Gastrocnemius medialis (tissue), 4 donors: ENCODE measurements around the gene TRIM16. TPM values are rescaled to one million over a fixed set of nuclear protein-coding genes. Genes with fewer than 3 reads are reported as not detected.
"Not testable (repeated sequence)": the region's sequence is repeated elsewhere in the genome, so short reads cannot be mapped to it uniquely, and the experiment has no call there.

Experiments used
- ATAC-seq, 2 donors: fragments of 150-250 bp; one replicate each; pipeline ENCODE4 v1.9.1; 2016
- DNase-seq, 2 donors: peaks; one replicate each; pipeline ENCODE4 v3.0.0-alpha.2; 2019
- H3K27ac ChIP-seq, 4 donors: fragments of 200-600 bp; sonication (generic); 1 replicate in 1 of 4; 2 replicates in 3 of 4; pipeline ENCODE4 v1.5.1; 2016 to 2018; ENCODE audit warnings: mild to moderate bottlenecking in 2 of 4, moderate library complexity in 1 of 4
- H3K27me3 ChIP-seq, 3 donors: fragments of 200-600 bp; sonication (generic) in 2 of 3; 1 replicate in 1 of 3; 2 replicates in 2 of 3; pipeline versions ENCODE4 v1.5.1 to v1.6.0; 2016 to 2019; ENCODE audit warnings: mild to moderate bottlenecking in 1 of 3, moderate library complexity in 1 of 3
- H3K36me3 ChIP-seq, 2 donors: fragments of 200-600 bp; sonication (generic) in 1 of 2; one replicate each; pipeline ENCODE4 v1.5.1; 2017 to 2018
- H3K4me1 ChIP-seq, 2 donors: fragments of 200-600 bp; sonication (generic) in 1 of 2; one replicate each; pipeline ENCODE4 v1.5.1; 2016 to 2017; ENCODE audit warnings: mild to moderate bottlenecking in 2 of 2
- H3K4me3 ChIP-seq, 4 donors: fragments of 200-600 bp; sonication (generic) in 3 of 4; 1 replicate in 1 of 4; 2 replicates in 3 of 4; pipeline ENCODE4 v1.5.1; 2016 to 2019; ENCODE audit warnings: mild to moderate bottlenecking in 2 of 4
- H3K9me3 ChIP-seq, 3 donors: fragments of 200-600 bp; sonication (generic) in 2 of 3; 1 replicate in 1 of 3; 2 replicates in 2 of 3; pipeline ENCODE4 v1.5.1; 2016 to 2019
- in situ Hi-C, 4 donors: fragments of 200-750 bp; cut with MboI; loops; one replicate each; pipeline versions ENCODE4 v1.15.0 to v1.8.0; 2017; ENCODE audit warnings: low sequenced_read_pairs in 4 of 4
- intact Hi-C: fragments of 100-400 bp; cut with DNase I; formaldehyde crosslinking; loops from one replicate; pipeline ENCODE4 v1.15.1; 2023; ENCODE audit warnings: low total_unique reads
- total RNA-seq, 4 donors: library from RNA; depleted of rRNA; stranded (reverse); fragments of >200 nt; gene quantifications; one replicate each; pipeline versions ENCODE4 v1.1.0 to v1.2.3, GENCODE V29; 2016

TRIM16 gene
- total RNA-seq, 4 donors from 2014 or later = 14.0 to 33.0 (median 21.2) TPM

DNA sequence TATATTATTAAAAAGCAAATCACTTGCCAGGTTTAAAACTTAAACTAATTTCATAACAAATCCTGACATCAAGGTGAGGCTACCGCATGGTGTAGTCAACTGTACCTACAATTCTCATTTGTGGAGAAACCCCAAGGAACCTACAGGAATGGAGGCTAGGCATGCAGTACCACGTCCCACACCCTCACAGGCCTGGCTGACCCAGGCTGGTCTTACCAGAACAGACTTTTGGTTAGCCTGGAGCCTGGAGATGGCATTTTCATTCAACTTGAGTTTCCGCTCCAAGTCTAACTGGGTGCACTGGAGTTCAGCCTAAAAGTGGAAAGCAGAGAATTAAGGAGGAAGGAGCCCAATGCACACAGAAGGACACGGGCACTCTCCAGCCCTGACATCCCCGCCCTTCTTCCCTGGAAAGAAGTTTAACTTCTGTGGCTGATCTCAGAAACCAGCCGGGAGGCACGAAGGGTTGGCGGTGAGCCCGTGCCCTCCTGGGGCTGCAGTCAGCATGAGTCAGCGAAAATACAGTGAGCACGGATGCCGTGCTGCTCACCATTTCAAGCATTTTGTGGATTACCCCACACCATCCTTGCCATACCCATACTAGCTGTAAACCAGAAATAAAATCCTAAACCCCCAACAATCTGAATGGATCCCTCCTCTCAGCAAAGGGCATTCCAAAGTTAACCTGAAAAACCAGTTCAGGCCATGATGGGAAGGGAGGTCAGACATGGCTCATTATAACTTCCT, 41.4 kb downstream of the TRIM16 start:
- in situ Hi-C loops, H3K9me3 ChIP-seq: not testable (repeated sequence)

DNA sequence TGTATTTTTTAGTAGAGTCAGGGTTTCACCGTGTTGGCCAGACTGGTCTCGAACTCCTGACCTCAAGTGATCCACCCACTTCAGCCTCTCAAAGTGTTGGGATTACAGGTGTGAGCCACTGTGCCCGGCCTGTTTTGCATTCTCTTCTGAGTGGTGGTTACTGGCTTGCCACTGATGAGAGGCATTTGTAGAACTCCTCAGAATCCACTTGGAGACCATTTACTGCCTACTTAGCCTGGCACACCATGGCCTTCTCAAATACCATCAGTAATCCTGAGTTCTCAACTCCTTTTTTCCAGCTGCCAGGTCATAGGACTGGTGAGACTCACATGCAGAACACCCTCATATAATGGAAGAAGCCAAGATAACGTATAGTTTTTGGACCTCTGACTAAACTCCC, 42.1 kb downstream of the TRIM16 start:
- Histone ChIP-seq H3K4me1 (peaks cover 7 to 21% of the 10 kb centered on the region in 2 donors), H3K27ac (peak overlapping the region in 1 of 4 donors; percentile 39)
- ATAC-seq = peak in 1 of 2 donors; percentile 34
- DNase-seq, H3K4me3 ChIP-seq, H3K27me3 ChIP-seq, intact Hi-C loops, in situ Hi-C loops, H3K36me3 ChIP-seq, H3K9me3 ChIP-seq: not testable (repeated sequence)

More for the DNA sequence above, 41.4 kb downstream of the TRIM16 start:
- H3K27me3 ChIP-seq, intact Hi-C loops, H3K4me3 ChIP-seq, DNase-seq, H3K36me3 ChIP-seq: not testable (repeated sequence)
- Histone ChIP-seq H3K27ac (peak overlapping the region in 1 of 4 donors; percentile 39), H3K4me1 (peaks cover 7 to 21% of the 10 kb centered on the region in 2 donors)
- ATAC-seq = peak; percentile 70 to 74

GRCh38 chr17:15630930-15631453, 53.1 kb downstream of the TRIM16 start:
- H3K36me3 ChIP-seq = peaks cover 0 to 47% of the 10 kb centered on the region in 2 donors
- H3K4me1 ChIP-seq, H3K27me3 ChIP-seq, DNase-seq, ATAC-seq, in situ Hi-C loops, H3K4me3 ChIP-seq, H3K9me3 ChIP-seq, H3K27ac ChIP-seq, intact Hi-C loops: not testable (repeated sequence)

DNA sequence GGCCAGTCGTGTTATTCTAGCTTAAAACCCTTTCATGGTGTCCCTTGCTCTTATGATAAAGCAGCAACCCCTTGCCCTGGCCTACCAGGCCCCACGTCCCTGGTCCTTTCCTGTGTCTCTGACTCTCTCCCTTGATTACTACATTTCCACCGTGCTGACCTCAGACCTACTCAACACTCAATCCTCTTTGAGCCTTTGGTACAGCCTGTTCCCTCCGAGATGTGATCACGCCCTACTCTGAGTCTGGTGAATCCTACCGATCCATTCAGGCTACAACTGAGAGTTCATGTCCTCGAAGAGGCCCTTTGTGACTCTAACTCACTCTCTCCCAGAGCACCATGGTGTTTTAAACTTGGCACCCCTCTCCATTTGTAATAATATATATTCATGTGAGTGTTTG, 54.1 kb downstream of the TRIM16 start:
- DNase-seq, H3K27me3 ChIP-seq, in situ Hi-C loops, H3K4me3 ChIP-seq, H3K9me3 ChIP-seq, H3K4me1 ChIP-seq, intact Hi-C loops, H3K27ac ChIP-seq: not testable (repeated sequence)
- peak; percentile 58 to 79 for ATAC-seq
- H3K36me3 ChIP-seq = peaks cover 0 to 47% of the 10 kb centered on the region in 2 donors

DNA sequence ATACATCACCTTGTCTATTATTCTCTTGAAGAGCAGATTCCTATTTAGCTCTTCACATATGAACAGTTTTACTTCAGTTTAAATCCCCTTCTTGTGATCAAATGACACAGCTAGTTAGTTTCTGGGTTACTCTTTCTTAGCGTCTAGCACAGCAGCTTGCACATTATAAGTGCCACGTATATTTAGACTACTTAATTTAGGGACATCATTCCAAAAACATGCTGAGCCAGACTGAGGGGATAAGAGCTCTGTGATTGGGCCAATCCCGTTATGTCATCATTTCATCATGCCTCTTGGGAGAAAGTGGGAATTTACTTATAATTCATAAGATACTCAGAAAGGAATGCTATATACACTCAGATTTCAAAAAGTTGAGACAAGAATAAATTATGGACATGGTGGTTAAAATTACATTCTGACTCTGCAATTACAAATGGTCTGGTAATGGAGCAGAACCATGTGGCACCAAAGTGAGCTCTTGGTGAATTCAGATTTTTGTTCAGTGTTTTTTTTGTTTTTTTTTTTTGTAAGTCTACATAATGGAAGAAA, 60.4 kb downstream of the TRIM16 start:
- in situ Hi-C loops, H3K4me1 ChIP-seq, H3K27ac ChIP-seq, H3K4me3 ChIP-seq, H3K27me3 ChIP-seq, H3K9me3 ChIP-seq, intact Hi-C loops, DNase-seq, ATAC-seq: not testable (repeated sequence)
- peaks cover 0 to 10% of the 10 kb centered on the region in 2 donors for H3K36me3 ChIP-seq

DNA sequence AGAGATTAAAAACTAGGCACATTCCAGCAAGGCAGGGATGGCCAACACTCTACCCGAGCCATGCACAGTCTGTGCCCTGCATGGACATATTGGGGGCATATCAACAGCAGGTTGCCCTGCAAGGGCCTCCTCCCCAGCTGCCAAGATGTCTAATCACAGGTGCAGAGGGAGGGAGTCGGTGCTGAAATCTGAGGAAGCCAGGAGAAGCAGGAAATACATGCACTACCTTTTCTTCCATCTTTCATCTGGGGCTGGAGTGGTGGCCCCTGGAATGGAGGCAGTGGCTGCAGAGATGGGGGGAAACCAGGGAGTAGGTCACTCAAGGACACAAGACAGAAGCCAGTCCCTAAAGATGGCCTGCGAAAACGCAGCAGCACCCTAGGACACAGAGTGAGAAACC, 60.9 kb downstream of the TRIM16 start:
- in situ Hi-C loops = not testable (repeated sequence)

GRCh38 chr17:15622124-15622523, 62.0 kb downstream of the TRIM16 start:
- DNase-seq (peak in 1 of 2 donors; percentile 26), ATAC-seq (peak; percentile 79)
- in situ Hi-C loops, H3K9me3 ChIP-seq, H3K4me1 ChIP-seq, H3K27ac ChIP-seq, H3K36me3 ChIP-seq, intact Hi-C loops, H3K27me3 ChIP-seq, H3K4me3 ChIP-seq: not testable (repeated sequence)

More for the DNA sequence above, 60.9 kb downstream of the TRIM16 start:
- intact Hi-C loops, H3K27me3 ChIP-seq, ATAC-seq, H3K36me3 ChIP-seq, H3K4me3 ChIP-seq, DNase-seq, H3K4me1 ChIP-seq, H3K9me3 ChIP-seq, H3K27ac ChIP-seq: not testable (repeated sequence)

GRCh38 chr17:15619331-15620058, 64.6 kb downstream of the TRIM16 start, which contains the start of gene FBXW10B:
FBXW10B (minus strand) TSS chr17:15619704; CDS start chr17:15619512, 192 bp downstream.
- H3K4me3 ChIP-seq, H3K27me3 ChIP-seq, H3K4me1 ChIP-seq, H3K9me3 ChIP-seq, in situ Hi-C loops, H3K36me3 ChIP-seq, DNase-seq, ATAC-seq, H3K27ac ChIP-seq, intact Hi-C loops: not testable (repeated sequence)

DNA sequence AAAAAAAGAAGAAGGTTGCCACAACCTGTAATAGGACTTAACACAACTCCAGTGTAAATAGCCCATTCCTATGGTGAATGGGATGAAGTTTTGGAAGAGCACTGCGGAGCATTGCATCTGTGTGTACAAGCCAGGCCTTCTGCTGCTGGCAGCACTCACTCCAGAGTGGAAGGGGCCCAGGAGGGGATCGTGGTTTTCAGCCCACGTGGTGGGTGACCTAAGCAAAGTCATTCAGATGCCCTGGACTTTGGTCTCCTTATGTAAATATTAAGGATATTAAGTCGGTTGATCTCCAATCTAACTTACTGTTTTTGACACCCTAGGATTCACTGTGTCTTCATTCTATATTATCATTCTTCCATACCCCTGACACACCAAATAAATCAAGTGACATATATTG, 67.3 kb downstream of the TRIM16 start:
- in situ Hi-C loops, H3K9me3 ChIP-seq, H3K36me3 ChIP-seq, H3K27me3 ChIP-seq, ATAC-seq, H3K4me3 ChIP-seq, H3K4me1 ChIP-seq, H3K27ac ChIP-seq, intact Hi-C loops, DNase-seq: not testable (repeated sequence)

DNA sequence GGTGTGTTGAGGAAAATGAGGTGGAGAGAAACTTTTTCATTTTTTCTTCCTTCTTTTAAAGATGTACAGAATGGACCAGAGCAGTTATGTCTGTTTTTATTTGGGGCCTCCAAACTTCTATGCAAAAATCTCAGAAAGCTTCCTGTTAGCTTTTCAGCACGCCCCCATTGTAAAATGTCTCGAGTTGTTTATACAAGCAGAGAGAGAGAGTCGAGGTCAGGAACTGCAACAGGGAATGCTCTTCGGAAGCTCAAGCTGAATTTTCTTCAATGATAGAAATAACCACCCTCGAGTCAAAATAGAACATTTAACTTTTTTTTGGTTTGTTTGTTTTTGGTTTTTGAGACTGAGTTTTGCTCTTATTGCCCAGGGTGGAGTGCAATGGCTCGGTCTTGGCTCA, 68.3 kb downstream of the TRIM16 start:
- H3K4me1 ChIP-seq, ATAC-seq, DNase-seq, H3K27me3 ChIP-seq, H3K27ac ChIP-seq, H3K4me3 ChIP-seq, H3K9me3 ChIP-seq, intact Hi-C loops, H3K36me3 ChIP-seq, in situ Hi-C loops: not testable (repeated sequence)

DNA sequence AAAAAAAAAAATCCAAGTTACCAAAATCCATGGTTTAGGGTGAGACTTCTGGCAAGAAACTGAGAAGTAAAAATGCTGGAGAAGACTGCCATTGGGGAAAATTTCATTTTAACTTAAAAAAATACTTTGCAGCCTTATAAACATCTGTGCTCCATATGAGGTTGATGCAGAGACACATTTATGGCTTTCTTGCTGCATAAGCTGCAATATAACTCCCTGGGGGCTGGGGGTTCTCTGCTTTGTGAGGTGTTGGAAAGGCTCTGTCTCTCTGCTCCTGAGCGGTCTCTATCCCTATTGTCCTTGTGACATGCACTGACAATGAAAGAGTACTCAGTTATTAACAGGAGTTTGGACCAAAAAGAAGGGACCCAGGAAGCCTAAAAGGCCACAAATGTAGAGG, 71.0 kb downstream of the TRIM16 start:
- ATAC-seq, H3K9me3 ChIP-seq, H3K4me3 ChIP-seq, H3K27me3 ChIP-seq, H3K27ac ChIP-seq, intact Hi-C loops, H3K36me3 ChIP-seq, in situ Hi-C loops, H3K4me1 ChIP-seq, DNase-seq: not testable (repeated sequence)
